T-helper 17 cell (primary cell): ENCODE measurements around the gene GCH1. TPM values are rescaled to one million over a fixed set of nuclear protein-coding genes. Genes with fewer than 3 reads are reported as not detected.

Experiments used
- ATAC-seq: fragments of 150-1000 bp; cut with Tn5 transposase; 2 replicates; pipeline ENCODE4 v1.10.0; 2021; ENCODE audit warnings: mild to moderate bottlenecking, moderate library complexity
- DNase-seq, 3 donors: peaks; one replicate each; pipeline versions ENCODE4 v3.0.0 to v3.0.0-alpha.2; 2020 to 2021
- H3K9me3 ChIP-seq: one replicate; pipeline ENCODE4 v1.7.0; 2013; ENCODE audit warnings: low read length, mild to moderate bottlenecking; ENCODE audit not compliant: control insufficient read depth, poor library complexity, severe bottlenecking
- H3K27ac Mint-ChIP-seq: one replicate; pipeline ENCODE4 v1.8.0; 2022; ENCODE audit warnings: mild to moderate bottlenecking, moderate library complexity, mixed read lengths
- H3K27me3 Mint-ChIP-seq: one replicate; pipeline ENCODE4 v1.8.0; 2022; ENCODE audit warnings: mixed read lengths
- H3K36me3 Mint-ChIP-seq: one replicate; pipeline ENCODE4 v1.8.0; 2022; ENCODE audit warnings: low read depth, mixed read lengths
- H3K4me1 Mint-ChIP-seq: one replicate; pipeline ENCODE4 v1.8.0; 2022; ENCODE audit warnings: mild to moderate bottlenecking, mixed read lengths
- H3K4me3 Mint-ChIP-seq: one replicate; pipeline ENCODE4 v1.8.0; 2022; ENCODE audit warnings: mild to moderate bottlenecking, moderate library complexity, mixed read lengths
- total RNA-seq, 4 donors: library from RNA in 2 of 4; stranded (reverse) in 2 of 4; gene quantifications; one replicate each; pipeline ENCODE4 v1.2.3 and lab custom pipeline; 2022 to 2026

The GCH1 gene
- total RNA-seq (10 to 100 TPM; 42.5 to 46.0 TPM), total RNA-seq (lab: John Stamatoyannopoulos, UW) (58.3 to 74.5 reads per million in 2 donors)

GRCh38 chr14:54902521-54903420, at the start of gene GCH1:
Gene GCH1 (minus strand): TSS chr14:54902826. CDS start chr14:54902663, 163 bp downstream.
- peak within 1 kb of the TSS; percentile 81 for H3K27ac Mint-ChIP-seq
- peak within 1 kb of the TSS; percentile 91 for H3K4me3 Mint-ChIP-seq
- H3K9me3 ChIP-seq: no peaks in the 10 kb centered on the region
- no peaks in the 10 kb centered on the region for H3K27me3 Mint-ChIP-seq
- peaks cover 19% of the 10 kb centered on the region for H3K4me1 Mint-ChIP-seq
- DNase-seq (peak; percentile 72 to 83 (median 76)), ATAC-seq (peak; percentile 83)
- no peaks in the 10 kb centered on the region for H3K36me3 Mint-ChIP-seq

GRCh38 chr14:54947230-54947629, 44.6 kb upstream of the GCH1 start:
- no peak for DNase-seq
- no peak overlapping the region for H3K27ac Mint-ChIP-seq
- H3K4me1 Mint-ChIP-seq: no peaks in the 10 kb centered on the region
- ATAC-seq: peak; percentile 33
- peaks cover 2% of the 10 kb centered on the region for H3K36me3 Mint-ChIP-seq
- H3K4me3 Mint-ChIP-seq: peak overlapping the region; percentile 66
- H3K27me3 Mint-ChIP-seq: no peaks in the 10 kb centered on the region
- H3K9me3 ChIP-seq: no peaks in the 10 kb centered on the region

- Mint-ChIP-seq H3K4me3 (no peak overlapping the region), H3K36me3 (peaks cover 2% of the 10 kb centered on the region), H3K27me3 (no peaks in the 10 kb centered on the region), H3K4me1 (no peaks in the 10 kb centered on the region), H3K27ac (no peak overlapping the region)
- DNase-seq: no peak
- H3K9me3 ChIP-seq: no peaks in the 10 kb centered on the region
- no peak for ATAC-seq
Measured at GRCh38 chr14:54946500-54946899, 43.9 kb upstream of the GCH1 start.

GRCh38 chr14:54944737-54945391, 42.2 kb upstream of the GCH1 start:
- ATAC-seq: no peak
- no peak for DNase-seq
- Mint-ChIP-seq H3K4me3 (no peak overlapping the region), H3K27ac (no peak overlapping the region), H3K27me3 (no peaks in the 10 kb centered on the region), H3K4me1 (no peaks in the 10 kb centered on the region), H3K36me3 (peaks cover 2% of the 10 kb centered on the region)
- H3K9me3 ChIP-seq: no peaks in the 10 kb centered on the region

GRCh38 chr14:54942913-54943312, 40.3 kb upstream of the GCH1 start:
- DNase-seq (no peak), ATAC-seq (no peak)
- Mint-ChIP-seq H3K27ac (no peak overlapping the region), H3K4me1 (no peaks in the 10 kb centered on the region), H3K4me3 (no peak overlapping the region), H3K36me3 (peaks cover 2% of the 10 kb centered on the region), H3K27me3 (no peaks in the 10 kb centered on the region)
- no peaks in the 10 kb centered on the region for H3K9me3 ChIP-seq

GRCh38 chr14:54936816-54937215, 34.2 kb upstream of the GCH1 start:
- ATAC-seq (no peak), DNase-seq (no peak)
- H3K9me3 ChIP-seq: no peaks in the 10 kb centered on the region
- H3K36me3 Mint-ChIP-seq: no peaks in the 10 kb centered on the region
- no peaks in the 10 kb centered on the region for H3K27me3 Mint-ChIP-seq
- no peaks in the 10 kb centered on the region for H3K4me1 Mint-ChIP-seq
- H3K4me3 Mint-ChIP-seq: no peak overlapping the region
- H3K27ac Mint-ChIP-seq: no peak overlapping the region

GRCh38 chr14:54935958-54936357, 33.3 kb upstream of the GCH1 start:
- no peaks in the 10 kb centered on the region for H3K27me3 Mint-ChIP-seq

GRCh38 chr14:54935100-54935499, 32.5 kb upstream of the GCH1 start:
- Mint-ChIP-seq H3K4me3 (no peak overlapping the region), H3K36me3 (no peaks in the 10 kb centered on the region), H3K27me3 (no peaks in the 10 kb centered on the region), H3K4me1 (peaks cover 2% of the 10 kb centered on the region), H3K27ac (no peak overlapping the region)
- ATAC-seq: no peak
- no peaks in the 10 kb centered on the region for H3K9me3 ChIP-seq
- no peak for DNase-seq

More at GRCh38 chr14:54935958-54936357, 33.3 kb upstream of the GCH1 start:
- Mint-ChIP-seq H3K27ac (no peak overlapping the region), H3K4me1 (peaks cover 2% of the 10 kb centered on the region), H3K4me3 (no peak overlapping the region), H3K36me3 (no peaks in the 10 kb centered on the region)
- H3K9me3 ChIP-seq: no peaks in the 10 kb centered on the region
- ATAC-seq (no peak), DNase-seq (no peak)

- DNase-seq (no peak), ATAC-seq (no peak)
- Mint-ChIP-seq H3K27ac (no peak overlapping the region), H3K36me3 (no peaks in the 10 kb centered on the region), H3K4me1 (peaks cover 2% of the 10 kb centered on the region), H3K4me3 (no peak overlapping the region), H3K27me3 (no peaks in the 10 kb centered on the region)
- H3K9me3 ChIP-seq: no peaks in the 10 kb centered on the region
Measured at GRCh38 chr14:54933006-54933405, 30.4 kb upstream of the GCH1 start.

- no peaks in the 10 kb centered on the region for H3K36me3 Mint-ChIP-seq
- H3K4me3 Mint-ChIP-seq: no peak overlapping the region
- H3K27ac Mint-ChIP-seq: no peak overlapping the region
- no peak for DNase-seq
- no peaks in the 10 kb centered on the region for H3K9me3 ChIP-seq
- peaks cover 2% of the 10 kb centered on the region for H3K4me1 Mint-ChIP-seq
- H3K27me3 Mint-ChIP-seq: no peaks in the 10 kb centered on the region
- no peak for ATAC-seq
Measured at GRCh38 chr14:54931598-54932340, 29.1 kb upstream of the GCH1 start.

- H3K4me3 Mint-ChIP-seq: no peak overlapping the region
- DNase-seq (no peak), ATAC-seq (no peak)
- H3K4me1 Mint-ChIP-seq: peaks cover 3% of the 10 kb centered on the region
- H3K27ac Mint-ChIP-seq: no peak overlapping the region
- peaks cover 2% of the 10 kb centered on the region for H3K27me3 Mint-ChIP-seq
- H3K9me3 ChIP-seq: no peaks in the 10 kb centered on the region
- no peaks in the 10 kb centered on the region for H3K36me3 Mint-ChIP-seq
Measured at GRCh38 chr14:54931101-54931500, 28.5 kb upstream of the GCH1 start.

GRCh38 chr14:54929556-54929955, 26.9 kb upstream of the GCH1 start:
- DNase-seq (no peak), ATAC-seq (no peak)
- Mint-ChIP-seq H3K36me3 (peaks cover 2% of the 10 kb centered on the region), H3K4me3 (no peak overlapping the region), H3K4me1 (peaks cover 5% of the 10 kb centered on the region), H3K27ac (no peak overlapping the region), H3K27me3 (peaks cover 5% of the 10 kb centered on the region)
- H3K9me3 ChIP-seq: no peaks in the 10 kb centered on the region

GRCh38 chr14:54928216-54928615, 25.6 kb upstream of the GCH1 start:
- ATAC-seq (no peak), DNase-seq (no peak)
- H3K4me3 Mint-ChIP-seq: no peak overlapping the region
- H3K9me3 ChIP-seq: no peaks in the 10 kb centered on the region
- H3K36me3 Mint-ChIP-seq: peaks cover 2% of the 10 kb centered on the region
- peaks cover 5% of the 10 kb centered on the region for H3K4me1 Mint-ChIP-seq
- peaks cover 5% of the 10 kb centered on the region for H3K27me3 Mint-ChIP-seq
- H3K27ac Mint-ChIP-seq: no peak overlapping the region
